Measurements from ENCODE around the gene ADGRG3. TPM values are rescaled to one million over a fixed set of nuclear protein-coding genes. Genes with fewer than 3 reads are reported as not detected.

Gene ADGRG3
- total RNA-seq, 1 experiment from 2014 or later, result not detected

- no peak overlapping the region for H3K9ac ChIP-seq (ENCODE audit: low read length)
- intact Hi-C loops (cut with micrococcal nuclease), result no loop called here
- H3K4me3 ChIP-seq (replicated peaks in 1 of 2; ENCODE audit: low read depth in 1 of 2, low read length in 2 of 2), result no peak overlapping the region
- no peaks in the 10 kb centered on the region for H3K4me1 ChIP-seq (ENCODE audit: control insufficient read depth in 1 of 2, insufficient read depth in 2 of 2, low read length in 2 of 2)
- H3K27ac ChIP-seq (ENCODE audit: low read depth, low read length), result no peak overlapping the region
- ATAC-seq (no peak), DNase-seq (ENCODE audit: low read depth, low spot score) (no peak)
- H3K9me2 ChIP-seq (ENCODE audit: insufficient read depth), result no peaks in the 10 kb centered on the region
- ChIA-PET RAD21 (ENCODE audit: low non-redundant PET in 1 of 2, low total read pairs in 2 of 2, uncharacterized antibody in 2 of 2, unreplicated experiment in 2 of 2) (no interaction called here), POLR2A (no interaction called here), CTCF (no interaction called here)
- no peaks in the 10 kb centered on the region for H4K20me1 ChIP-seq (ENCODE audit: insufficient read depth)
- no peaks in the 10 kb centered on the region for H3K36me3 ChIP-seq (ENCODE audit: control insufficient read depth in 1 of 2, insufficient read depth in 2 of 2, low read length in 2 of 2)
- no peak overlapping the region for H3K4me2 ChIP-seq (ENCODE audit: low read length)
- H3K79me2 ChIP-seq (ENCODE audit: insufficient read depth, low read length), result no peaks in the 10 kb centered on the region
- peaks cover 17% of the 10 kb centered on the region for H3K27me3 ChIP-seq (ENCODE audit: insufficient read depth, low read length)
- no peak for TF ChIP-seq FOSL1 (IDR thresholded peaks at IDR 0.05; ENCODE audit: low read depth)
- TF ChIP-seq CBX3 (IDR thresholded peaks at IDR 0.05; ENCODE audit: low read depth), result no peak
- TF ChIP-seq POLR2A (IDR thresholded peaks at IDR 0.05; ENCODE audit: borderline replicate concordance, extremely low read depth, insufficient read depth, insufficient read length), result no peak
- no peak for TF ChIP-seq MAX (IDR thresholded peaks at IDR 0.05)
- TF ChIP-seq RAD21 (IDR thresholded peaks at IDR 0.05; ENCODE audit: low read depth), result no peak
- no peak for TF ChIP-seq ZNF274 (IDR thresholded peaks at IDR 0.05; ENCODE audit: low read depth, low read length)
- TF ChIP-seq SRF (IDR thresholded peaks at IDR 0.05; ENCODE audit: low read depth), result no peak
- TF ChIP-seq ZFX (IDR thresholded peaks at IDR 0.05), result no peak
- no peak for TF ChIP-seq ELF1 (IDR thresholded peaks at IDR 0.05; ENCODE audit: borderline replicate concordance, low read depth)
- no peak for TF ChIP-seq EGR1 (IDR thresholded peaks at IDR 0.05; ENCODE audit: low read depth)
- no peak for TF ChIP-seq REST (IDR thresholded peaks at IDR 0.05; ENCODE audit: low read depth)
- TF ChIP-seq SIN3A (IDR thresholded peaks at IDR 0.05; ENCODE audit: low read depth), result no peak
- no peak overlapping the region for H2AFZ ChIP-seq (ENCODE audit: low read depth, low read length, poor library complexity, severe bottlenecking)
- no peaks in the 10 kb centered on the region for H3K9me3 ChIP-seq (ENCODE audit: control insufficient read depth in 1 of 2, insufficient read depth in 1 of 2, low read depth in 1 of 2, low read length in 2 of 2)
- BruUV-seq (replicated peaks), result no TSS peak
Observed at GRCh38 chr16:57711346-57711745, 43.2 kb downstream of the ADGRG3 start.

Data from HCT116 (cell line).